Hindlimb muscle (tissue), 1 donor: ENCODE results near the gene ANKRD60. TPM values are rescaled to one million over a fixed set of nuclear protein-coding genes. Genes with fewer than 3 reads are reported as not detected.

Experiments used
- DNase-seq: peaks from one replicate; pipeline ENCODE4 v3.0.0-alpha.2; 2013
- polyA plus RNA-seq: library from polyadenylated mRNA; unstranded; fragments of 120-200 nt; gene quantifications from one replicate; pipeline ENCODE4 v1.2.1, GENCODE V29; 2013; ENCODE audit not compliant: insufficient read length

The ANKRD60 gene
- not detected for polyA plus RNA-seq

- DNase-seq = no peak
These were observed at the start of gene ANKRD60 for GRCh38 chr20:58228484-58229197. Gene ANKRD60, minus strand, starts transcription at chr20:58228653. Its CDS starts 0 bp downstream, at chr20:58228653.

GRCh38 chr20:58277578-58278472 is 49.4 kb upstream of the ANKRD60 start:
- DNase-seq = no peak

DNA sequence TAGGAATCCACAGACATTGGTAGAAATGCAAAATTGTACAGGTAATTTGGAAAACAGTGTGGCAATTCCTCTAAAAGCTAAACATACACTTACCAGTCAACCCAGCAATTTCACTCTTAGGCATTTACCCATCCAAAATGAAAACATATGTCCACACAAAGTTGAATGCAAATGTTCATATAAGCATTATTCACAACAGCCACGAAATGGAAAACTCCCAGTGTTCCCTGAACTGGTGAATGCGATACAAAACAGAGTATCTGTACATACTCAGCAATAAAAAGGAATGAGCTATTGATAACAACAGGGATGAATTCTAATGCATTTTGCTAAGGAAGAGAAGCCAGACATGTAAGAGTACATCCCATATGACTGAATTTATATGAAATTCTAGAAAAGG is 48.7 kb upstream of the ANKRD60 start:
- DNase-seq = no peak

DNA sequence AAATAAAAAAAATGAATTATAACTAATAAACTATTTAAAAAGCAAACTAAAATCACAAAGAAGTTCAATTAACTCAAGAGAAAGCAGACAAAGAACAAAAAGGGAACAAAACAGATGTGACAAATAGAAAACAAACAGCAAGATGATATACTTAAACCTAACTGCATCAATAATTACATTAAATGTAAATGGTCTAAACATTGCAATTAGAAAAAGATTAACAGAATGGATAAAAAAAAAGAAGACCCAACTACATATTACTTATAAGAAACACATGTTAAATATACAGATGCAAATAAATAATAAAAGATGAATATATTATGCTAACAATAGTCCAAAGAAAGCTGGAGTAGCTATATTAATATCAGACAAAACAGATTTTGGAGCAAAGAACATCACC is 45.9 kb upstream of the ANKRD60 start:
- no peak for DNase-seq

GRCh38 chr20:58271606-58272351 is 43.3 kb upstream of the ANKRD60 start:
- DNase-seq = no peak

GRCh38 chr20:58268936-58269619 is 40.6 kb upstream of the ANKRD60 start:
- DNase-seq = no peak

- DNase-seq = no peak
These were observed 40.0 kb upstream of the ANKRD60 start for GRCh38 chr20:58268421-58268821.

DNA sequence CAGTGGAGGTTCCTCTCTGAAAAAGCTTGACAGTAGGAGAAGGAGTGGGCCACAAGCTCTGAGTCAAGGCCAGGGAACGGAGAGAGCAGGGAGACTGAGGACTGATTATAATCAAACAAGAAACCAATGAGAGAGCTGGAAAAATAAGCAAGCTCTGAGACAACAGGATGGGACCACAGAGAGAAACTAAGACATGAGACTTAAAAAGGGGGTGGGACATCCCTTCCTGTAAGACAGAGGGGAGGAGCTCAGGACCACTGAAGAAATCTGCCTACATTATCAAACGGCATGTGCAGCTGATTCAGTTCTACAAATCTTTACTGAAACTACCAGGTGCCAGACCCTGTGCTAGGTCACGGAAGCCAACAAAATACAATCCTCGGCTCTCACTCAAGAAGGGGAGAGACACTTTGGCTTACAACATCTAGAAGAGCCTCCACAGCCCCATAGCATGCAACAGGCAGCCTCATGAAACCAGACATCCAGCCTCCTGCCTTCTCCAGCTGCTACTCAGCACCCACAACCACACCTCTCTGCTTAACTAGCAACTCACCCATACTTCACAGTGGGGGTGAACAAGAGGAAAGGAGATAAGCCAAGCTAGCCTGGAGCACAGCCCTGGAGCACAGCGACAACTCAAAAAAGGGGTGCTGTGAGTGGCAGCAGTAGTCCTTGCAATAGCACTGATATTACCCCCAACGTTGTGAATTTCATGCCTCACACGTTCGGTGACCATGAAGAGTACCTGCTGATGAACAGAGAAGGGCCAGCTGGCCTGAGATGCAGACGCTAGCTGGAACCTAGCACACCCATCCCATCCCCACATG is 39.1 kb upstream of the ANKRD60 start:
- no peak for DNase-seq

- no peak for DNase-seq
These were observed 35.8 kb upstream of the ANKRD60 start for GRCh38 chr20:58264271-58264670.

- DNase-seq = no peak
These were observed 33.2 kb upstream of the ANKRD60 start for GRCh38 chr20:58261660-58262059.

DNA sequence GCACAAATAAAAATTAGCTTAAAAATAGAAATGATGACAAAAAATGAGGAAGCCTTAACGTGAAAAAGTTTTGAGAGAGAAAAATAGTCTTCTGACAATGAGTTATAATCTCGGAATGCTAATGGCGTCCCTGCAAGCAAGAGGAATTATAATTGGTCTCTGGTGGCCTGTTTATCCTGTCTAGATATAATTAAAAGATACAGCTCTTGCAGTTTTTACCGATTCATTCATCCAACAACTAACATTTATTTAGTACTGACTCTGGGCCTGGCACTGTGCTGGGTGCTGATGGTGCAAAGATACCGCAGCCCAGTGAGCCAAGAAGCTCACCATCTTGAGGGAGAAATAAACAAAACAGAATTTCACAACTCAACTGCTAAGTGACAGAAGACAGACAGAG is 31.6 kb upstream of the ANKRD60 start:
- no peak for DNase-seq

DNA sequence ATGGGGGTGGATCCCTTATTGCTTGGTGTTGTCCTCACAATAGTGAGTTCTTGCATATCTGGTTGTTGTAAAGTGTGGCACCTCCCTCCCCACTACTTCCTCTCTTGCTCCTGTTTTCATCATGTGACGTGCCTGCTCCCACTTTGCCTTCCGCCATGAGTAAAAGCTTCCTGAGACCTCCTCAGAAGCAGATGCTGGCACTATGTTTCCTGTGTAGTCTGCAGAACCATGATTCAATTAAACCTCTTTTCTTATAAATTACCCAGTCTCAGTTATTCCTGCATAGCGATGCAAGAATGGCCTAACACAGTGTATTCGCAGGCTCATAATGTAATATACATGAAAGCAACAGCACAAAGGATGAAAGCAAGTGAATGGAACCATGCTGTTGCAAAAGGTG is 28.4 kb upstream of the ANKRD60 start:
- no peak for DNase-seq

- no peak for DNase-seq
These were observed 27.9 kb upstream of the ANKRD60 start for GRCh38 chr20:58256307-58256706.

GRCh38 chr20:58254890-58255289 is 26.4 kb upstream of the ANKRD60 start:
- no peak for DNase-seq

- no peak for DNase-seq
These were observed 23.6 kb upstream of the ANKRD60 start for GRCh38 chr20:58251979-58252591.

GRCh38 chr20:58251348-58251978 is 23.0 kb upstream of the ANKRD60 start:
- no peak for DNase-seq

GRCh38 chr20:58246346-58246745 is 17.9 kb upstream of the ANKRD60 start:
- no peak for DNase-seq

DNA sequence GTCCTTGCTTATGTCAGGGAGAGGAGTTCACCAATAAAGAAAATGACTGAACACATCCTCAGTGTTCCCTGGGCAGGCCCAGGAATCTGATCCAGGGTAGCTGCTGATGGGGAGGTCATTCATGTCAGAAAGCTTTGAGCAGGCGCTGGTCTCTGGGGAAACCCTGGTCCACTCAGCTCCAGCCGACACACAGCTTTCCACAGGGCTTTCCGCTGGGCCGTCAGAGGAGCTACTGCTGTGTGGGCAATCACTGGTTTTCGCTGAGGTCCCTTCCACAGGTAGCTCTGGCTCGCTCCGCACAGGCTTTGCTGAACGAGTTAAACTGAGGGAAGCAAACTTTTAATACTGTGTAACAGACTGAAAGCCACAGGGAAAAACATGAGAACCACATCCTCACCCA is 17.5 kb upstream of the ANKRD60 start:
- DNase-seq = no peak

- DNase-seq = no peak
These were observed 16.9 kb upstream of the ANKRD60 start for GRCh38 chr20:58245181-58245891.

DNA sequence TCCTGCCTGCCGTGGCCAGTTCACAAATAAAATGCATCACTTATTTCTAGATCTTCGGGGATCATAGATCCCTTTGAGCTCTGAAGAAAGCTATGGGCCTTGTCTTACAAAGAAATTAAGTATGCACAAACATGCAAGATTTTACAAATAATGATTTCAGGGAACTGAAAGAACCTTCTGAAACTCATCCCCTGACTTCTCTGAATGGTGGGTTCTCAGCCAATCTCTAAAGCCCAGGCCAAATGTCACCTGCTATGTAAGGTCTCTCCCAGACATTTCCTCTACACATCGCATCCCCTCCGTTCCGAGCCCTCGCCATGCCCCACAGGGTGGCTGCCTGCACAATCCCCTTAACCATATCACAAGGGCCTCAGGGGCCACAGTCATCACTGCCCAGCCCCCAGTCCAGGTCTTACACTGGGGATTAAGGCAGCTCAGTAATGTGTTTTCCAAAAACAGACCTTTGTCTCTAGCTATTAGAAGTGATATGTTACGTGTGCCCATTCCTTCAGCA is 16.1 kb upstream of the ANKRD60 start:
- DNase-seq = no peak
